K562 (cell line): ENCODE results near the gene GMDS. TPM values are rescaled to one million over a fixed set of nuclear protein-coding genes. Genes with fewer than 3 reads are reported as not detected.
A peak's percentile ranks its signal among the peaks of the same experiment; 100 is the strongest.

Experiments
- ATAC-seq: fragments of 200-7000 bp; cut with Tn5 transposase; 3 replicates; pipeline ENCODE4 v1.9.1; 2020; ENCODE audit warnings: moderate library complexity
- BruUV-seq: library from RNA; stranded (reverse); fragments of 400-500 nt; replicated peaks from 2 replicates; lab custom pipeline; 2021; lab: Mats Ljungman, UMichigan
- CTCF ChIA-PET: fragments of 300-600 bp; formaldehyde crosslinking; extraction: SDS; loops from one replicate; lab custom pipeline; 2021; ENCODE audit warnings: low intra/inter-chr PET ratio; lab: Yijun Ruan, JAX
- POLR2A ChIA-PET: fragments of 300-600, 350-650 bp; sonication (Branson Sonifier 250); formaldehyde crosslinking; extraction: SDS; loops from one replicate; lab custom pipeline; 2021; ENCODE audit warnings: antibody characterized with exemption, inconsistent platforms; lab: Yijun Ruan, JAX
- DNase-seq, 4 experiments: peaks; one replicate each; pipeline versions ENCODE4 v3.0.0 to v3.0.0-alpha.2; 2011 to 2018; ENCODE audit warnings: low spot score in 3 of 4, mixed read lengths in 3 of 4; ENCODE audit errors: extremely low read depth in 1 of 4
- FAIRE-seq: peaks from 2 replicates; lab custom pipeline; 2011; peaks lifted over from hg19 to GRCh38; lab: Jason Lieb, UNC
- H2AFZ ChIP-seq: 2 replicates; pipeline ENCODE4 v1.6.0; 2011; ENCODE audit warnings: low read depth, low read length, control low read depth, inconsistent platforms
- H3K27ac ChIP-seq: fragments of 200-600 bp; 3 replicates; pipeline ENCODE4 v1.8.0; 2011; ENCODE audit warnings: low read depth, mild to moderate bottlenecking, control low read depth, inconsistent platforms, low read length, moderate library complexity, mixed read lengths; ENCODE audit errors: extremely low read depth
- H3K27me3 ChIP-seq, 2 experiments: fragments of 300-600 bp in 1 of 2; 2 replicates in 1 of 2; 3 replicates in 1 of 2; pipeline versions ENCODE4 v1.6.0 to v1.8.0; 2011; ENCODE audit warnings: inconsistent platforms in 2 of 2, low read length in 2 of 2, mild to moderate bottlenecking in 1 of 2, mixed read lengths in 1 of 2, moderate library complexity in 1 of 2; ENCODE audit not compliant: control insufficient read depth in 2 of 2, insufficient read depth in 2 of 2
- H3K36me3 ChIP-seq: fragments of 300-600 bp; 3 replicates; pipeline ENCODE4 v1.8.0; 2011; ENCODE audit warnings: mild to moderate bottlenecking, low read length, inconsistent platforms; ENCODE audit not compliant: control insufficient read depth, insufficient read depth
- H3K4me1 ChIP-seq, 2 experiments: fragments of 200-600 bp in 1 of 2; replicated peaks in 1 of 2; 2 replicates in 1 of 2; 3 replicates in 1 of 2; pipeline versions ENCODE4 v1.5.1 to v1.8.0; 2011; ENCODE audit warnings: inconsistent platforms in 2 of 2, low read length in 2 of 2, mild to moderate bottlenecking in 1 of 2, mixed read lengths in 1 of 2, moderate library complexity in 1 of 2; ENCODE audit not compliant: control insufficient read depth in 2 of 2, insufficient read depth in 2 of 2
- H3K4me2 ChIP-seq: 2 replicates; pipeline ENCODE4 v1.6.1; 2011; ENCODE audit warnings: low read length, control low read depth, inconsistent platforms, mixed read lengths; ENCODE audit not compliant: insufficient read depth
- H3K4me3 ChIP-seq: fragments of 200-600 bp; sonication (generic), shearing (Covaris generic); 2 replicates; pipeline ENCODE4 v1.5.1; 2016; ENCODE audit warnings: control low read depth, inconsistent platforms
- H3K79me2 ChIP-seq: fragments of 200-600 bp; 3 replicates; pipeline ENCODE4 v1.8.0; 2011; ENCODE audit warnings: low read length, inconsistent platforms; ENCODE audit not compliant: control insufficient read depth, insufficient read depth
- H3K9ac ChIP-seq, 2 experiments: 2 replicates each; pipeline versions ENCODE4 v1.6.0 to v1.6.1; 2011; ENCODE audit warnings: low read depth in 2 of 2, low read length in 2 of 2, control low read depth in 1 of 2, inconsistent platforms in 1 of 2, mild to moderate bottlenecking in 1 of 2, mixed read lengths in 1 of 2; ENCODE audit not compliant: insufficient read depth in 1 of 2
- H3K9me1 ChIP-seq: one replicate; pipeline ENCODE4 v1.6.0; 2011; ENCODE audit warnings: inconsistent platforms, mild to moderate bottlenecking, low read length, moderate library complexity; ENCODE audit not compliant: control insufficient read depth, insufficient read depth
- H3K9me3 ChIP-seq: replicated peaks from 2 replicates; pipeline ENCODE4 v1.5.1; 2011; ENCODE audit warnings: low read depth, low read length, inconsistent platforms; ENCODE audit not compliant: control insufficient read depth, insufficient read depth
- H4K20me1 ChIP-seq: replicated peaks from 2 replicates; pipeline ENCODE4 v1.6.1; 2011; ENCODE audit warnings: low read length, inconsistent platforms, mixed read lengths; ENCODE audit not compliant: control insufficient read depth, insufficient read depth
- CHCHD3 ChIP-seq: fragments of 250-450 bp; sonication (Bioruptor Pico); IDR thresholded peaks from 2 replicates; pipeline ENCODE4 v2.1.2; 2022; ENCODE audit warnings: mild to moderate bottlenecking
- CREB1 ChIP-seq, 2 experiments: sonication (generic) in 1 of 2; formaldehyde crosslinking in 1 of 2; IDR thresholded peaks; 2 replicates each; pipeline versions ENCODE4 v1.6.1 to v1.8.0; 2012 to 2022; ENCODE audit warnings: inconsistent platforms in 1 of 2, mild to moderate bottlenecking in 1 of 2, missing genetic modification reagents in 1 of 2, moderate library complexity in 1 of 2
- FOXJ2 ChIP-seq: fragments of 200-800 bp; sonication (Bioruptor generic); IDR thresholded peaks from 2 replicates; pipeline ENCODE4 v1.6.1; 2016; ENCODE audit warnings: missing genetic modification characterization, missing compliant biosample characterization
- GTF2A2 ChIP-seq: IDR thresholded peaks from 2 replicates; pipeline ENCODE4 v1.6.1; 2016; ENCODE audit warnings: mild to moderate bottlenecking, missing genetic modification characterization, missing compliant biosample characterization
- GTF2E2 ChIP-seq: fragments of 200-800 bp; sonication (Bioruptor generic); IDR thresholded peaks from 2 replicates; pipeline ENCODE4 v1.6.1; 2016; ENCODE audit warnings: missing genetic modification characterization, missing compliant biosample characterization
- HLTF ChIP-seq: fragments of 450-650 bp; IDR thresholded peaks from 2 replicates; pipeline ENCODE4 v1.6.1; 2016
- MITF ChIP-seq: IDR thresholded peaks from 2 replicates; pipeline ENCODE4 v1.6.1; 2014; ENCODE audit warnings: antibody characterized with exemption
- NCOA2 ChIP-seq, 2 experiments: fragments of 450-650 bp; IDR thresholded peaks; 2 replicates each; pipeline ENCODE4 v1.6.1; 2018; ENCODE audit warnings: mild to moderate bottlenecking in 2 of 2, moderate library complexity in 1 of 2; ENCODE audit not compliant: partially characterized antibody in 2 of 2
- NR2C2 ChIP-seq, 2 experiments: fragments of 200-800 bp in 1 of 2; sonication (Bioruptor generic) in 1 of 2; sonication (generic) in 1 of 2; formaldehyde crosslinking in 1 of 2; IDR thresholded peaks; 2 replicates each; pipeline versions ENCODE4 v1.6.1 to v1.8.0; 2016 to 2022; ENCODE audit warnings: mild to moderate bottlenecking in 1 of 2, missing compliant biosample characterization in 1 of 2, missing genetic modification characterization in 1 of 2, missing genetic modification reagents in 1 of 2
- RBFOX2 ChIP-seq: fragments of 200-400 bp; formaldehyde crosslinking; IDR thresholded peaks from 2 replicates; pipeline ENCODE4 v1.6.1; 2017; ENCODE audit warnings: low read depth, mild to moderate bottlenecking, low read length, moderate library complexity
- TAF9B ChIP-seq: fragments of 450-650 bp; IDR thresholded peaks from 2 replicates; pipeline ENCODE4 v1.6.1; 2018; ENCODE audit warnings: mild to moderate bottlenecking; ENCODE audit not compliant: partially characterized antibody
- TBL1XR1 ChIP-seq, 2 experiments: IDR thresholded peaks; 2 replicates each; pipeline ENCODE4 v1.6.1; 2012; ENCODE audit warnings: improper control_type of control experiment in 2 of 2, low read length in 2 of 2, mild to moderate bottlenecking in 1 of 2
- ZFP1 ChIP-seq: fragments of 450-650 bp; formaldehyde crosslinking; IDR thresholded peaks from 2 replicates; pipeline ENCODE4 v1.4.0; 2020; ENCODE audit warnings: mild to moderate bottlenecking, mixed read lengths
- WGBS: fragments of 100-300 bp; shearing (Covaris generic); methylation state at CpG from one replicate; pipeline ENCODE4 v1.1.6; 2016; ENCODE audit warnings: low coverage, mixed read lengths; ENCODE audit not compliant: insufficient coverage; ENCODE audit errors: missing lambda C conversion rate; 5-methylcytosine and 5-hydroxymethylcytosine counted together
- in situ Hi-C: fragments of 300-500 bp; cut with MboI; formaldehyde crosslinking; loops from 4 replicates; pipeline ENCODE4 v1.15.0; 2018; ENCODE audit warnings: inconsistent platforms, mixed read lengths
- intact Hi-C: fragments of 100-400 bp; cut with micrococcal nuclease; formaldehyde crosslinking; loops from 2 replicates; pipeline ENCODE4 v1.14.2; 2022
- polyA plus RNA-seq, 8 experiments: library from polyadenylated mRNA; depleted of rRNA in 4 of 8; stranded (reverse) in 5 of 8; unstranded in 3 of 8; fragments of >200 nt; fragmentation: Nextera tagmentation in 2 of 8; fragmentation: Illumina TruSeq in 1 of 8; extraction: Ambion mirVana in 2 of 8; extraction: Trizol in 1 of 8; gene quantifications; 2 replicates each; pipeline versions ENCODE4 v1.2.1 to v1.2.3, GENCODE V29; 2011 to 2014; ENCODE audit warnings: inconsistent platforms in 1 of 8, missing spikeins in 1 of 8
- total RNA-seq, 7 experiments: library from RNA; depleted of rRNA in 6 of 7; stranded (reverse); fragments of >200 nt in 6 of 7; fragmentation: Illumina TruSeq in 2 of 7; extraction: Trizol in 2 of 7; gene quantifications; 2 replicates each; pipeline versions ENCODE4 v1.2.1 to v1.2.3, GENCODE V29; 2011 to 2021; ENCODE audit warnings: low replicate concordance in 1 of 7

GMDS gene
- total and polyA plus RNA-seq, 9 of the 15 experiments (the other 6 are each of a cell fraction or from before 2014, with no cell fraction given): 0.48 to 31.8 (median 13.4) TPM

GRCh38 chr6:2140438-2141128, 104.8 kb downstream of the GMDS start:
- Histone ChIP-seq H3K9me1 (no peaks in the 10 kb centered on the region), H3K4me3 (no peak overlapping the region), H3K79me2 (no peaks in the 10 kb centered on the region), H3K9me3 (no peaks in the 10 kb centered on the region), H3K9ac (no peak overlapping the region), H2AFZ (no peak overlapping the region), H3K27me3 (peaks cover 4 to 22% of the 10 kb centered on the region in 2 experiments; a peak in 3 of 5 replicates), H3K27ac (no peak overlapping the region), H4K20me1 (peaks cover 8% of the 10 kb centered on the region; the same call in 1 of the 2 replicates), H3K4me2 (no peak overlapping the region), H3K36me3 (no peaks in the 10 kb centered on the region), H3K4me1 (no peaks in the 10 kb centered on the region; a peak in 1 of 5 replicates)
- ChIA-PET CTCF (no interaction called here), POLR2A (interaction anchor here (0.9 to 1.1 kb wide), 3 partner anchors 11 to 27 kb away, joined by 3 read pairs; no protein-coding TSS in a partner anchor)
- FAIRE-seq (no peak), DNase-seq (no peak), ATAC-seq (no peak)
- in situ Hi-C loops (no loop called here), intact Hi-C loops (no loop called here)
- no TSS peak for BruUV-seq
- no peak for TF ChIP-seq NR2C2 (CRISPR knock-in tag; IDR thresholded peaks at IDR 0.05)
- TF ChIP-seq NR2C2 (tag; IDR thresholded peaks at IDR 0.05): peak; percentile 53; the same call in 1 of the 2 replicates
- no peak for TF ChIP-seq GTF2A2 (tag)
- 8% methylated on average over 6 of the region's 6 CpGs for WGBS

- no TSS peak for BruUV-seq
These were observed 110.0 kb downstream of the GMDS start for GRCh38 chr6:2135401-2135800.

More at GRCh38 chr6:2135401-2135800, 110.0 kb downstream of the GMDS start:
- H3K27ac ChIP-seq: no peak overlapping the region
- peaks cover 0 to 7% of the 10 kb centered on the region in 2 experiments; a peak in 1 of 5 replicates for H3K27me3 ChIP-seq
- WGBS: 5% methylated on average over 2 of the region's 2 CpGs
- no peaks in the 10 kb centered on the region for H3K79me2 ChIP-seq
- no peak for TF ChIP-seq MITF
- no peak for TF ChIP-seq FOXJ2 (tag)
- no peak for TF ChIP-seq TAF9B
- no peak for TF ChIP-seq CHCHD3 (CRISPR knock-in tag)
- TF ChIP-seq RBFOX2: no peak
- TF ChIP-seq CREB1 (IDR thresholded peaks at IDR 0.05): no peak
- TF ChIP-seq CREB1 (CRISPR knock-in tag; IDR thresholded peaks at IDR 0.05): no peak
- TF ChIP-seq NCOA2 (IDR thresholded peaks at IDR 0.05; ENCODE audit: partially characterized antibody in 2 of 2): no peak
- TF ChIP-seq TBL1XR1 (IDR thresholded peaks at IDR 0.05; ENCODE audit: low read length in 2 of 2): no peak
- TF ChIP-seq GTF2E2 (tag): no peak
- no peak for TF ChIP-seq HLTF
- TF ChIP-seq ZFP1 (CRISPR knock-in tag): no peak
- POLR2A ChIA-PET: no interaction called here
- no peak overlapping the region for H3K4me3 ChIP-seq
- no peak for DNase-seq
- in situ Hi-C loops (no loop called here), intact Hi-C loops (no loop called here)
- H3K4me1 ChIP-seq: no peaks in the 10 kb centered on the region
- no peak overlapping the region for H3K9ac ChIP-seq
- CTCF ChIA-PET: no interaction called here
- 0 out of 2 replicates have a peak, but pooled peaks cover 7% of the 10 kb centered on the region for H4K20me1 ChIP-seq
- H3K9me1 ChIP-seq: no peaks in the 10 kb centered on the region
- FAIRE-seq: no peak
- H3K4me2 ChIP-seq: no peak overlapping the region
- no peak for ATAC-seq
- no peak overlapping the region for H2AFZ ChIP-seq
- H3K9me3 ChIP-seq: no peaks in the 10 kb centered on the region
- no peaks in the 10 kb centered on the region for H3K36me3 ChIP-seq
